ENCODE measurements around the gene CEBPZOS. TPM values are rescaled to one million over a fixed set of nuclear protein-coding genes. Genes with fewer than 3 reads are reported as not detected.

CEBPZOS gene
- 15.9 and 21.3 TPM in 2 replicates for total RNA-seq

GRCh38 chr2:37196320-37197195, at the start of gene CEBPZOS:
CEBPZOS (plus strand) TSS chr2:37196496; CDS start chr2:37199705, 3,209 bp downstream.
- Histone ChIP-seq H3K27me3 (ENCODE audit: control insufficient read depth, insufficient read depth, low read length) (no peaks in the 10 kb centered on the region), H3K36me3 (ENCODE audit: control insufficient read depth, insufficient read depth, low read length) (no peaks in the 10 kb centered on the region), H3K4me3 (ENCODE audit: low read depth, low read length) (peak within 1 kb of the TSS; percentile 59)
- TF ChIP-seq, protein P1, sequence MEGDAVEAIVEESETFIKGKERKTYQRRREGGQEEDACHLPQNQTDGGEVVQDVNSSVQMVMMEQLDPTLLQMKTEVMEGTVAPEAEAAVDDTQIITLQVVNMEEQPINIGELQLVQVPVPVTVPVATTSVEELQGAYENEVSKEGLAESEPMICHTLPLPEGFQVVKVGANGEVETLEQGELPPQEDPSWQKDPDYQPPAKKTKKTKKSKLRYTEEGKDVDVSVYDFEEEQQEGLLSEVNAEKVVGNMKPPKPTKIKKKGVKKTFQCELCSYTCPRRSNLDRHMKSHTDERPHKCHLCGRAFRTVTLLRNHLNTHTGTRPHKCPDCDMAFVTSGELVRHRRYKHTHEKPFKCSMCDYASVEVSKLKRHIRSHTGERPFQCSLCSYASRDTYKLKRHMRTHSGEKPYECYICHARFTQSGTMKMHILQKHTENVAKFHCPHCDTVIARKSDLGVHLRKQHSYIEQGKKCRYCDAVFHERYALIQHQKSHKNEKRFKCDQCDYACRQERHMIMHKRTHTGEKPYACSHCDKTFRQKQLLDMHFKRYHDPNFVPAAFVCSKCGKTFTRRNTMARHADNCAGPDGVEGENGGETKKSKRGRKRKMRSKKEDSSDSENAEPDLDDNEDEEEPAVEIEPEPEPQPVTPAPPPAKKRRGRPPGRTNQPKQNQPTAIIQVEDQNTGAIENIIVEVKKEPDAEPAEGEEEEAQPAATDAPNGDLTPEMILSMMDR (IDR thresholded peaks at IDR 0.05; ENCODE audit: insufficient read depth, low read length, poor library complexity, severe bottlenecking), result no peak
- DNase-seq (ENCODE audit: low read depth), result no peak

GRCh38 chr2:37148325-37148724, 48.0 kb upstream of the CEBPZOS start:
- Histone ChIP-seq H3K36me3 (ENCODE audit: control insufficient read depth, insufficient read depth, low read length) (no peaks in the 10 kb centered on the region), H3K4me3 (ENCODE audit: low read depth, low read length) (no peak overlapping the region), H3K27me3 (ENCODE audit: control insufficient read depth, insufficient read depth, low read length) (no peaks in the 10 kb centered on the region)
- TF ChIP-seq, protein P1 (IDR thresholded peaks at IDR 0.05; ENCODE audit: insufficient read depth, low read length, poor library complexity, severe bottlenecking), result no peak
- DNase-seq (ENCODE audit: low read depth), result no peak

- Histone ChIP-seq H3K36me3 (ENCODE audit: control insufficient read depth, insufficient read depth, low read length) (no peaks in the 10 kb centered on the region), H3K27me3 (ENCODE audit: control insufficient read depth, insufficient read depth, low read length) (no peaks in the 10 kb centered on the region), H3K4me3 (ENCODE audit: low read depth, low read length) (no peak overlapping the region)
- TF ChIP-seq, protein P1 (IDR thresholded peaks at IDR 0.05; ENCODE audit: insufficient read depth, low read length, poor library complexity, severe bottlenecking), result no peak
- no peak for DNase-seq (ENCODE audit: low read depth)
Measured at GRCh38 chr2:37149626-37150322, 46.5 kb upstream of the CEBPZOS start.

GRCh38 chr2:37153224-37153623, 43.1 kb upstream of the CEBPZOS start:
- TF ChIP-seq, protein P1 (IDR thresholded peaks at IDR 0.05; ENCODE audit: insufficient read depth, low read length, poor library complexity, severe bottlenecking), result no peak
- no peaks in the 10 kb centered on the region for H3K27me3 ChIP-seq (ENCODE audit: control insufficient read depth, insufficient read depth, low read length)
- H3K4me3 ChIP-seq (ENCODE audit: low read depth, low read length), result no peak overlapping the region
- no peaks in the 10 kb centered on the region for H3K36me3 ChIP-seq (ENCODE audit: control insufficient read depth, insufficient read depth, low read length)
- DNase-seq (ENCODE audit: low read depth), result no peak

- DNase-seq (ENCODE audit: low read depth), result no peak
- no peaks in the 10 kb centered on the region for H3K36me3 ChIP-seq (ENCODE audit: control insufficient read depth, insufficient read depth, low read length)
- H3K27me3 ChIP-seq (ENCODE audit: control insufficient read depth, insufficient read depth, low read length), result no peaks in the 10 kb centered on the region
- TF ChIP-seq, protein P1 (IDR thresholded peaks at IDR 0.05; ENCODE audit: insufficient read depth, low read length, poor library complexity, severe bottlenecking), result no peak
- H3K4me3 ChIP-seq (ENCODE audit: low read depth, low read length), result no peak overlapping the region
Measured at GRCh38 chr2:37154785-37155184, 41.5 kb upstream of the CEBPZOS start.

All from kidney epithelial cell (primary cell).